GM12878 (cell line): ENCODE data around the gene SHC3. TPM values are rescaled to one million over a fixed set of nuclear protein-coding genes. Genes with fewer than 3 reads are reported as not detected.

Experiments used
- ATAC-seq: fragments of 200-7000 bp; cut with Tn5 transposase; 3 replicates; pipeline ENCODE4 v1.9.1; 2020; ENCODE audit warnings: mild to moderate bottlenecking, moderate library complexity
- BruUV-seq: library from RNA; stranded (reverse); fragments of 400-500 nt; replicated peaks from 2 replicates; lab custom pipeline; 2021; lab: Mats Ljungman, UMichigan
- CTCF ChIA-PET: fragments of 300-600 bp; sonication (Branson Sonifier 250); formaldehyde crosslinking; extraction: SDS; loops from one replicate; lab custom pipeline; 2021; ENCODE audit warnings: inconsistent platforms; lab: Yijun Ruan, JAX
- POLR2A ChIA-PET: fragments of 350-600 bp; formaldehyde crosslinking; extraction: SDS; loops from one replicate; lab custom pipeline; 2021; ENCODE audit warnings: inconsistent platforms; lab: Charles Lee
- RAD21 ChIA-PET: fragments of 300-600 bp; sonication (Branson Sonifier 250); formaldehyde crosslinking; loops from one replicate; lab custom pipeline; 2023; ENCODE audit warnings: antibody characterized with exemption; ENCODE audit not compliant: unreplicated experiment; lab: Charles Lee
- SMC1A ChIA-PET: fragments of 300-600 bp; sonication (Branson Sonifier 250); formaldehyde crosslinking; loops from one replicate; lab custom pipeline; 2023; ENCODE audit not compliant: unreplicated experiment, uncharacterized antibody; lab: Charles Lee
- DNase-seq: peaks from one replicate; pipeline ENCODE4 v3.0.0-alpha.2; 2011; ENCODE audit warnings: low read depth, low spot score
- FAIRE-seq: peaks from 3 replicates; lab custom pipeline; 2011; peaks lifted over from hg19 to GRCh38; lab: Jason Lieb, UNC
- H2AFZ ChIP-seq: 2 replicates; pipeline ENCODE4 v1.6.0; 2011; ENCODE audit warnings: low read depth, low read length, control low read depth; ENCODE audit not compliant: control insufficient read depth
- H3K27ac ChIP-seq: 2 replicates; pipeline ENCODE4 v1.5.1; 2011; ENCODE audit warnings: control low read depth; ENCODE audit not compliant: control insufficient read depth, insufficient read depth
- H3K27me3 ChIP-seq, 2 experiments: replicated peaks in 1 of 2; 2 replicates each; pipeline versions ENCODE4 v1.6.0 to v1.6.1; 2011; ENCODE audit warnings: low read length in 1 of 2; ENCODE audit not compliant: control insufficient read depth in 2 of 2, insufficient read depth in 2 of 2
- H3K36me3 ChIP-seq, 2 experiments: 2 replicates each; pipeline ENCODE4 v1.5.1; 2011; ENCODE audit warnings: low read length in 1 of 2; ENCODE audit not compliant: control insufficient read depth in 2 of 2, insufficient read depth in 2 of 2
- H3K4me1 ChIP-seq: 2 replicates; pipeline ENCODE4 v1.6.1; 2011; ENCODE audit warnings: mild to moderate bottlenecking, low read length, moderate library complexity, mixed read lengths; ENCODE audit not compliant: control insufficient read depth, insufficient read depth
- H3K4me2 ChIP-seq: 2 replicates; pipeline ENCODE4 v1.6.0; 2011; ENCODE audit warnings: control low read depth; ENCODE audit not compliant: control insufficient read depth, insufficient read depth
- H3K4me3 ChIP-seq: fragments of 200-600 bp; sonication (generic); 2 replicates; pipeline ENCODE4 v1.5.1; 2016
- H3K79me2 ChIP-seq: 2 replicates; pipeline ENCODE4 v1.6.0; 2011; ENCODE audit warnings: low read length; ENCODE audit not compliant: control insufficient read depth, insufficient read depth
- H3K9ac ChIP-seq: 2 replicates; pipeline ENCODE4 v1.8.0; 2011; ENCODE audit warnings: low read length, control low read depth, mixed read lengths; ENCODE audit not compliant: control insufficient read depth, insufficient read depth
- H3K9me3 ChIP-seq: replicated peaks from 3 replicates; pipeline ENCODE4 v1.5.1; 2011; ENCODE audit warnings: mild to moderate bottlenecking, low read length; ENCODE audit not compliant: control insufficient read depth, insufficient read depth
- H4K20me1 ChIP-seq: 2 replicates; pipeline ENCODE4 v1.6.0; 2011; ENCODE audit not compliant: control insufficient read depth, insufficient read depth
- CHD4 ChIP-seq: fragments of 200-600 bp; sonication (generic); IDR thresholded peaks from 2 replicates; pipeline ENCODE4 v1.6.1; 2016; ENCODE audit warnings: mild to moderate bottlenecking
- EZH2 ChIP-seq: IDR thresholded peaks from 2 replicates; pipeline ENCODE4 v1.6.1; 2012; ENCODE audit warnings: low read depth, mild to moderate bottlenecking, control low read depth, inconsistent platforms, low read length, borderline replicate concordance; ENCODE audit not compliant: control insufficient read depth
- GABPA ChIP-seq: IDR thresholded peaks from 2 replicates; pipeline ENCODE4 v1.6.1; 2014; ENCODE audit warnings: antibody characterized with exemption, low read depth, mild to moderate bottlenecking, inconsistent platforms
- PAX8 ChIP-seq: fragments of 450-650 bp; IDR thresholded peaks from 2 replicates; pipeline ENCODE4 v1.6.1; 2017; ENCODE audit warnings: mild to moderate bottlenecking, moderate library complexity
- TAF1 ChIP-seq: IDR thresholded peaks from 2 replicates; pipeline ENCODE4 v1.6.1; 2011; ENCODE audit warnings: mild to moderate bottlenecking, low read depth, low read length, borderline replicate concordance
- ZBTB4 ChIP-seq: fragments of 450-650 bp; formaldehyde crosslinking; IDR thresholded peaks from 2 replicates; pipeline ENCODE4 v1.4.0; 2022; ENCODE audit warnings: mild to moderate bottlenecking, moderate library complexity
- WGBS: methylation state at CpG from one replicate; pipeline ENCODE4 v1.1.6; 2016; ENCODE audit warnings: low lambda C conversion rate; ENCODE audit not compliant: insufficient replicate concordance, insufficient coverage; ENCODE audit errors: missing lambda C conversion rate; 5-methylcytosine and 5-hydroxymethylcytosine counted together
- in situ Hi-C: fragments of 300-500 bp; cut with MboI; formaldehyde crosslinking; loops from 9 replicates; pipeline ENCODE4 v1.14.3; 2018; ENCODE audit warnings: mixed read lengths
- intact Hi-C: fragments of 100-400 bp; cut with micrococcal nuclease; formaldehyde crosslinking; loops from one replicate; pipeline ENCODE4 v1.14.2; 2022; ENCODE audit not compliant: unreplicated experiment
- polyA plus RNA-seq, 11 experiments: library from polyadenylated mRNA; depleted of rRNA in 4 of 11; unstranded in 6 of 11; stranded (reverse) in 5 of 11; fragments of >200 nt; fragmentation: Nextera tagmentation in 4 of 11; fragmentation: Illumina TruSeq in 1 of 11; extraction: Ambion mirVana in 4 of 11; extraction: Trizol in 1 of 11; gene quantifications; 1 replicate in 1 of 11; 2 replicates in 10 of 11; pipeline versions ENCODE4 v1.2.1 to v1.2.3, GENCODE V29; 2011 to 2016; ENCODE audit warnings: inconsistent platforms in 2 of 11, missing spikeins in 2 of 11, low read depth in 1 of 11
- total RNA-seq, 4 experiments: library from RNA; depleted of rRNA in 3 of 4; stranded (reverse); fragments of >200 nt in 3 of 4; fragmentation: Illumina TruSeq in 1 of 4; extraction: Trizol in 1 of 4; gene quantifications; 2 replicates each; pipeline versions ENCODE4 v1.2.1 to v1.2.3, GENCODE V29; 2013 to 2021

SHC3 gene
- total and polyA plus RNA-seq, 10 of the 15 experiments (the other 5 are each of a cell fraction or from before 2014, with no cell fraction given) = 0.01 to 0.06 TPM; not detected in 8

DNA sequence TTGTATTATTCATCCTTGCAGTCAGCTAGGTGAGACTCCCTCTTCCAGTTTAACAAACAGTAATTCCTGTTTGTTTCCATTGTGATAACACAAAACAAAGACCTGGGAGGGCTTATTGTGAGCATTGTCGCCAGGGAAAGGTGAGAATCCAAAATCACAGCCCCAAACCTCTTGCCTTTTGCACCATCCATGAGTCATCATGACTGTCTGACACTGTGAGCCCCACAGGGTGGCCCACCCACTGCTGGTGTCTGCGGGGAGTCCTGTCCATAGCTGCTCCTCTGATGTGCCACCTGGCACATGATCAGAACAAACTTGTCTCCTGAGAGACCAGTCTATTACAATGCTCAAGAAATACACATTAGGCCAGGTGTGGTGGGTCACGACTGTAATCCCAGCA is 221.1 kb downstream of the SHC3 start:
- FAIRE-seq (no peak), ATAC-seq (no peak), DNase-seq (no peak)
- no peak overlapping the region for H2AFZ ChIP-seq
- no peaks in the 10 kb centered on the region for H3K4me1 ChIP-seq
- no peaks in the 10 kb centered on the region for H3K79me2 ChIP-seq
- H3K27me3 ChIP-seq = no peaks in the 10 kb centered on the region
- no peak overlapping the region for H3K9ac ChIP-seq
- BruUV-seq = no TSS peak
- ChIA-PET POLR2A (no interaction called here), SMC1A (no interaction called here), RAD21 (no interaction called here), CTCF (no interaction called here)
- H3K36me3 ChIP-seq = no peaks in the 10 kb centered on the region
- intact Hi-C loops (no loop called here), in situ Hi-C loops (no loop called here)
- 24% methylated on average over 3 of the region's 3 CpGs for WGBS
- no peak overlapping the region for H3K4me3 ChIP-seq
- H4K20me1 ChIP-seq = no peaks in the 10 kb centered on the region; the same call in 1 of the 2 replicates
- no peak for TF ChIP-seq CHD4
- TF ChIP-seq PAX8 = no peak
- no peak for TF ChIP-seq EZH2
- TF ChIP-seq ZBTB4 = no peak
- TF ChIP-seq TAF1 = no peak
- TF ChIP-seq GABPA = no peak
- H3K9me3 ChIP-seq = no peaks in the 10 kb centered on the region
- no peak overlapping the region for H3K4me2 ChIP-seq
- H3K27ac ChIP-seq = no peak overlapping the region

Other genes with a start within 250 kb of the SHC3 start
- gene S1PR3, start 187.3 kb downstream of the SHC3 start, total RNA-seq (2014; rRNA removed) = not detected in 2 replicates
- not detected in 2 replicates for gene S1PR3, start 187.3 kb downstream of the SHC3 start, total RNA-seq (2014; rRNA removed; fragmentation: Illumina TruSeq; extraction: Trizol)
- gene S1PR3, start 187.3 kb downstream of the SHC3 start, total RNA-seq (2021) = 0.05 and 0.18 TPM in 2 replicates
- 0.01 TPM in 1 of 2 replicates, not detected in the other for gene S1PR3, start 187.3 kb downstream of the SHC3 start, polyA plus RNA-seq (2011; rRNA removed)
- gene S1PR3, start 187.3 kb downstream of the SHC3 start, polyA plus RNA-seq (2014; fragmentation: Illumina TruSeq; extraction: Trizol) = 0.01 TPM in 1 of 2 replicates, not detected in the other
- not detected for gene S1PR3, start 187.3 kb downstream of the SHC3 start, polyA plus RNA-seq (2014; fragmentation: Nextera tagmentation; extraction: Ambion mirVana)
- gene S1PR3, start 187.3 kb downstream of the SHC3 start, polyA plus RNA-seq (2014; rRNA removed) = not detected in 2 replicates
- not detected for gene S1PR3, start 187.3 kb downstream of the SHC3 start, polyA plus RNA-seq (2016; fragmentation: Nextera tagmentation; extraction: Ambion mirVana)
- 197 and 220 TPM in 2 replicates for gene CKS2, start 132.4 kb upstream of the SHC3 start, total RNA-seq (2014; rRNA removed)
- 362 and 378 TPM in 2 replicates for gene CKS2, start 132.4 kb upstream of the SHC3 start, total RNA-seq (2014; rRNA removed; fragmentation: Illumina TruSeq; extraction: Trizol)
- 172 and 182 TPM in 2 replicates for gene CKS2, start 132.4 kb upstream of the SHC3 start, total RNA-seq (2021)
- 628 and 736 TPM in 2 replicates for gene CKS2, start 132.4 kb upstream of the SHC3 start, polyA plus RNA-seq (2011; rRNA removed)
- 287 and 324 TPM in 2 replicates for gene CKS2, start 132.4 kb upstream of the SHC3 start, polyA plus RNA-seq (2014; fragmentation: Illumina TruSeq; extraction: Trizol)
- 1,000 to 10,000 TPM in 1 of 2 experiments, 100 to 1,000 TPM in 1; 781 to 1,251 TPM for gene CKS2, start 132.4 kb upstream of the SHC3 start, polyA plus RNA-seq (2014; fragmentation: Nextera tagmentation; extraction: Ambion mirVana)
- gene CKS2, start 132.4 kb upstream of the SHC3 start, polyA plus RNA-seq (2014; rRNA removed) = 215 and 315 TPM in 2 replicates
- 100 to 1,000 TPM; 904 to 916 TPM for gene CKS2, start 132.4 kb upstream of the SHC3 start, polyA plus RNA-seq (2016; fragmentation: Nextera tagmentation; extraction: Ambion mirVana)
- 31.6 and 36.7 TPM in 2 replicates for gene SECISBP2, start 139.7 kb upstream of the SHC3 start, total RNA-seq (2014; rRNA removed)
- 38.2 and 39.7 TPM in 2 replicates for gene SECISBP2, start 139.7 kb upstream of the SHC3 start, total RNA-seq (2014; rRNA removed; fragmentation: Illumina TruSeq; extraction: Trizol)
- 24.7 and 32.3 TPM in 2 replicates for gene SECISBP2, start 139.7 kb upstream of the SHC3 start, total RNA-seq (2021)
- 50.5 and 60.7 TPM in 2 replicates for gene SECISBP2, start 139.7 kb upstream of the SHC3 start, polyA plus RNA-seq (2011; rRNA removed)
- gene SECISBP2, start 139.7 kb upstream of the SHC3 start, polyA plus RNA-seq (2014; fragmentation: Illumina TruSeq; extraction: Trizol) = 48.3 and 67.1 TPM in 2 replicates
- gene SECISBP2, start 139.7 kb upstream of the SHC3 start, polyA plus RNA-seq (2014; fragmentation: Nextera tagmentation; extraction: Ambion mirVana) = 1 to 10 TPM; 4.6 to 6.6 TPM
- 31.0 and 36.8 TPM in 2 replicates for gene SECISBP2, start 139.7 kb upstream of the SHC3 start, polyA plus RNA-seq (2014; rRNA removed)
- 10 to 100 TPM; 22.5 to 27.4 TPM for gene SECISBP2, start 139.7 kb upstream of the SHC3 start, polyA plus RNA-seq (2016; fragmentation: Nextera tagmentation; extraction: Ambion mirVana)